Thyroid gland (tissue), 4 donors: Measurements from ENCODE around the gene SLC9B1. TPM values are rescaled to one million over a fixed set of nuclear protein-coding genes. Genes with fewer than 3 reads are reported as not detected.

Source experiments
- DNase-seq, 2 donors: peaks; one replicate each; pipeline ENCODE4 v3.0.0-alpha.2; 2019
- H3K27ac ChIP-seq, 3 donors: fragments of 200-600 bp; sonication (generic); 1 replicate in 2 of 3; 2 replicates in 1 of 3; pipeline ENCODE4 v1.5.1; 2016 to 2019; ENCODE audit warnings: mild to moderate bottlenecking in 1 of 3, moderate library complexity in 1 of 3
- H3K27me3 ChIP-seq: fragments of 200-600 bp; sonication (generic); one replicate; pipeline ENCODE4 v1.5.1; 2019
- H3K36me3 ChIP-seq, 2 donors: fragments of 200-600 bp; sonication (generic); one replicate each; pipeline ENCODE4 v1.5.1; 2016 to 2019
- H3K4me1 ChIP-seq, 2 donors: fragments of 200-600 bp; sonication (generic); one replicate each; pipeline ENCODE4 v1.5.1; 2017 to 2019
- H3K4me3 ChIP-seq, 3 donors: fragments of 200-600 bp; sonication (generic); replicated peaks in 1 of 3; 1 replicate in 2 of 3; 2 replicates in 1 of 3; pipeline ENCODE4 v1.5.1; 2016; ENCODE audit warnings: mild to moderate bottlenecking in 1 of 3
- H3K9me3 ChIP-seq: fragments of 200-600 bp; sonication (generic); one replicate; pipeline ENCODE4 v1.5.1; 2017
- POLR2A ChIP-seq, 2 donors: fragments of 450-650 bp; IDR thresholded peaks; one replicate each; pipeline ENCODE4 v1.6.1; 2017; ENCODE audit warnings: antibody characterized with exemption in 2 of 2, mild to moderate bottlenecking in 2 of 2, moderate library complexity in 1 of 2
- WGBS, 2 donors: methylation state at CpG; one replicate each; pipeline ENCODE4 v1.1.5; 2017; 5-methylcytosine and 5-hydroxymethylcytosine counted together
- intact Hi-C: fragments of 100-400 bp; cut with DNase I; formaldehyde crosslinking; loops from one replicate; pipeline ENCODE4 v1.15.1; 2023
- total RNA-seq, 4 donors: library from RNA; depleted of rRNA; stranded (reverse); fragments of >200 nt; gene quantifications; one replicate each; pipeline ENCODE4 v1.2.3, GENCODE V29; 2016
- TF ChIP-seq, protein P1 (sequence below), 6 experiments: fragments of 200-600 bp in 3 of 6; fragments of 450-650 bp in 3 of 6; sonication (generic) in 3 of 6; IDR thresholded peaks; one replicate each; pipeline ENCODE4 v1.5.1; 2016 to 2019; ENCODE audit warnings: antibody characterized with exemption in 6 of 6, mild to moderate bottlenecking in 2 of 6, inconsistent platforms in 1 of 6, moderate library complexity in 1 of 6

Gene SLC9B1
- total RNA-seq, 4 donors from 2014 or later, result 0.45 to 1.2 (median 0.79) TPM

DNA sequence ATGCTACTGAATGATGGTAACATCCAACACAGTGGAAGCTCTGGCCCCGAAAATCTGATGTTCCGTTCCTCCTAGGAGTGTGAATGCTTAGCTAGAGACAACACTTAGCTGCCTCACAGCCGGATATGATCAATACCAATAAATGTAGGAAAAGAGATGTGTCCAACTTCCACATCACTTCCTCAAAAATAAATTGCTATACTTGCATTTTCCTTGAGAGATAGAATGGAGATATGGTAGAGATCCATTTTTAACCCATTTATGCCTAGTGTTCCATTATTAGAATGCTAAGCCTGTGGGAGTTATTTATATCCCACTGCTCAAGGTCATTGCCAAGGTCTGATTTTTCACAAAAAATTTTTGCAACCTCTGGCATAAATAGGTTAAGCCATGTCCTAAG lies 5.5 kb upstream of the SLC9B1 start:
- TF ChIP-seq, protein P1, sequence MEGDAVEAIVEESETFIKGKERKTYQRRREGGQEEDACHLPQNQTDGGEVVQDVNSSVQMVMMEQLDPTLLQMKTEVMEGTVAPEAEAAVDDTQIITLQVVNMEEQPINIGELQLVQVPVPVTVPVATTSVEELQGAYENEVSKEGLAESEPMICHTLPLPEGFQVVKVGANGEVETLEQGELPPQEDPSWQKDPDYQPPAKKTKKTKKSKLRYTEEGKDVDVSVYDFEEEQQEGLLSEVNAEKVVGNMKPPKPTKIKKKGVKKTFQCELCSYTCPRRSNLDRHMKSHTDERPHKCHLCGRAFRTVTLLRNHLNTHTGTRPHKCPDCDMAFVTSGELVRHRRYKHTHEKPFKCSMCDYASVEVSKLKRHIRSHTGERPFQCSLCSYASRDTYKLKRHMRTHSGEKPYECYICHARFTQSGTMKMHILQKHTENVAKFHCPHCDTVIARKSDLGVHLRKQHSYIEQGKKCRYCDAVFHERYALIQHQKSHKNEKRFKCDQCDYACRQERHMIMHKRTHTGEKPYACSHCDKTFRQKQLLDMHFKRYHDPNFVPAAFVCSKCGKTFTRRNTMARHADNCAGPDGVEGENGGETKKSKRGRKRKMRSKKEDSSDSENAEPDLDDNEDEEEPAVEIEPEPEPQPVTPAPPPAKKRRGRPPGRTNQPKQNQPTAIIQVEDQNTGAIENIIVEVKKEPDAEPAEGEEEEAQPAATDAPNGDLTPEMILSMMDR (IDR thresholded peaks at IDR 0.05), result no peak
- no peak for TF ChIP-seq POLR2A (IDR thresholded peaks at IDR 0.05)
- no peaks in the 10 kb centered on the region for H3K27me3 ChIP-seq
- WGBS, 2 donors, result 90 to 97% methylated on average over 3 of the region's 3 CpGs
- no peaks in the 10 kb centered on the region for H3K36me3 ChIP-seq
- intact Hi-C loops, result no loop called here
- DNase-seq, result no peak
- H3K27ac ChIP-seq, result no peak overlapping the region
- no peaks in the 10 kb centered on the region for H3K4me1 ChIP-seq
- no peaks in the 10 kb centered on the region for H3K9me3 ChIP-seq
- no peak overlapping the region for H3K4me3 ChIP-seq

DNA sequence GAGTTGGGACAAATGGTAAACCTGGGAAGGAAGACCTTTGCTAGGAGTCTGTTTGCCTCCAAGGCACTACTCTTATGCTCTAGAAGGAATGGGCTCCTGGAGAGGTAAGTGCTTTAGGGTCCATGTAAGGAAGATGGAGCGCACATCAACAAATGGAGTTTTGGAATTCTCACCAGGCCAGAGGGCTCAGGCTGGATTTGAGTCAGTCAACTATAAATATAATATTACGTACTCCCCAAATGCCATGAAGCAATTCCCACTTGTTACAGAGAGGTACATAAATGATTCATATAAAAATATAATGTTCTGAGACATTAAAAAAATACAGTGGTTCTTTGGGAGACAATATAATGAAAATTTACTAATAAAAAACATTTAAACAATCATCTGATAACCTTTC lies 1.6 kb upstream of the SLC9B1 start:
- no peak overlapping the region for H3K27ac ChIP-seq
- intact Hi-C loops, result no loop called here

DNA sequence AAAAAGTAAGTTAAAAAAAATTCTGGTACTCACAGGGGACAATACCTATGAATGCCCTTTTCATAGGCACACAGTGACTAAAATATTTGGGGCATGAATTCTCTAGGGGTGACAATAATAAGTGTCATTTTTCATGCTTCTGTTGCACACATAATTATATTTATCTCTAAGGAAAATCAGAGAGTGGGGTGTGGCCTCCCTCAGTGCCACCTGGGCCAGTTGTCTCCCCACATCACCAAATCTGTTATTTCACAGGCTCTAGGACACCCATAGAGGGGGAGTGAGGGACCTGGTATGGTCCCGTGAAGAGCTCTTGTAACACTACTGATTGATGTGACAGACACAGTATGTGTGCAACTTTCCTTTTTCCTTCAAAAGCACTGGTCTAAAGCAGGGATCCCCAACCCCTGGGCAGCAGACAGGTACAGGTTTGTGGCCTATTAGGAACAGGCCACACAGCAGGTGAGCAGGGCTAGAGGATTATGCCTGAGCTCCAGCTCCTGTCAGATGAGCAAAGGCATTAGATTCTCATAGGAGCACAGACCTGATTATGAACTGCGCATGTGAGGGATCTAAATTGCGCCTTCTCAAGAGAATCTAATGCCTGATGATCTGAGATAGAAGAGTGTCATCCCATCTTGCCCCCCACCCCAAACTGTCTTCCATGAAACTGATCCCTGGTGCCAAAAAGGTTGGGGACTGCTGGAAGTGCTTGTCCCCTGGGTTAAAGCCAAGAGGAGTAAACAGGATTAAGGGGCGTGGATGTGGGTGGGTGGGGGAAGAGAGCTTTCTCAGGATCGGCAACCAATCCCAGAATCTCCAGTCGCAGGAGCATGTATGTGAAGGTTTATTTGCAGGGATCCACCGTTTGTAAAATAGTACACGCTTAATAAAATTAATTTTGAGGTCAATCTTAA lies 856 bp downstream of the SLC9B1 start:
- Histone ChIP-seq H3K4me1 (peaks cover 5 to 6% of the 10 kb centered on the region in 2 donors), H3K27me3 (no peaks in the 10 kb centered on the region), H3K27ac (peak overlapping the region; percentile 80 to 85 (median 83)), H3K9me3 (no peaks in the 10 kb centered on the region), H3K4me3 (peak overlapping the region in 2 of 3 donors; percentile 15 to 18), H3K36me3 (no peaks in the 10 kb centered on the region)
- DNase-seq, result peak; percentile 8 to 12
- 58 to 61% methylated on average over 8 of the region's 8 CpGs for WGBS, 2 donors
- intact Hi-C loops, result no loop called here
- TF ChIP-seq, protein P1 (IDR thresholded peaks at IDR 0.05), result no peak
- no peak for TF ChIP-seq POLR2A (IDR thresholded peaks at IDR 0.05)

More for the DNA sequence above, 1.6 kb upstream of the SLC9B1 start:
- DNase-seq, result no peak
- Histone ChIP-seq H3K4me3 (no peak overlapping the region), H3K27me3 (no peaks in the 10 kb centered on the region), H3K4me1 (peaks cover 5 to 6% of the 10 kb centered on the region in 2 donors), H3K36me3 (no peaks in the 10 kb centered on the region), H3K9me3 (no peaks in the 10 kb centered on the region)
- 99 to 100% methylated on average over 2 of the region's 2 CpGs for WGBS, 2 donors
- no peak for TF ChIP-seq POLR2A (IDR thresholded peaks at IDR 0.05)
- TF ChIP-seq, protein P1 (IDR thresholded peaks at IDR 0.05), result no peak

DNA sequence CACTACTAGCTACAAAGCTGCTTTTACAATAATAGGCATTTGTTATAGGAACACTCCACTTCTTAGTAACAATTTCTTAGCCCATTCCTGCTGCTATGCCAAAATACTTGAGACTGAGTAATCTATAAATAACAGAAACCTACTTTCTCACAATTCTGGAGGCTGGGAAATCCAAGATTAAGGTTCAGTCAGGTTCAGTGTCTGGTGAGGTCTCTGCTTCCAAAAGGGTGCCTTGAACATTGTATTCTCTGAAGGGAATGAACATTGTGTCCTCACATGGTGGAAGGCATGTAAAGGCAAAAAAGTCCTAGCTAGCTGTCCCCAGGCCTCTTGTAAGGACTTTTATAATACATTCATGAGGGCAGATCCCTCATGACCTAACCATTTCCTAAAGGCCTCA lies 7.0 kb downstream of the SLC9B1 start:
- DNase-seq, result no peak
- Histone ChIP-seq H3K36me3 (no peaks in the 10 kb centered on the region), H3K27me3 (no peaks in the 10 kb centered on the region), H3K4me3 (no peak overlapping the region), H3K27ac (peak overlapping the region; percentile 35 to 90 (median 81)), H3K4me1 (peaks cover 15 to 26% of the 10 kb centered on the region in 2 donors), H3K9me3 (no peaks in the 10 kb centered on the region)
- intact Hi-C loops, result no loop called here
- TF ChIP-seq POLR2A (IDR thresholded peaks at IDR 0.05), result no peak
- TF ChIP-seq, protein P1 (IDR thresholded peaks at IDR 0.05), result no peak

DNA sequence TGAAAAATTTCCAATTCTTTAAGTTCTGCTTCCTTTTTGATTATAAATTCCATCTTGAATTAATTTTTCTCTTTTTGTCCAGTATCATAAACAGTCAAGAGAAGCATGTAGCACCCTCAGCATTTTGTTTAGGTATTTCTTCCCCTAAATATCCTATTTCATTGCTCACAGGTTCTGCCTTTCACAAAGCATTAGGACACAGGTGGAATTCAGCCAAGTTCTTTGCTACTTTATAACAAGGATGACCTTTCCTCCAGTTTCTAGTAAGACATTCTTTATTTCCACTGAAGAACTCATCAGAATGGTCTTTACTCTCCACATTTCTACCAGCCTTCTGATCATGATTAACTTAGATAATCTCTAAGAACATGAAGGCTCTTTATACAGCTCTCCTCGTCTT lies 7.4 kb downstream of the SLC9B1 start:
- WGBS, 2 donors, result 36 to 48% methylated on average over 1 of the region's 1 CpG
- TF ChIP-seq, protein P1 (IDR thresholded peaks at IDR 0.05), result no peak
- Histone ChIP-seq H3K4me3 (no peak overlapping the region), H3K9me3 (no peaks in the 10 kb centered on the region), H3K27ac (peak overlapping the region; percentile 35 to 90 (median 81)), H3K4me1 (peaks cover 15 to 26% of the 10 kb centered on the region in 2 donors), H3K36me3 (no peaks in the 10 kb centered on the region), H3K27me3 (no peaks in the 10 kb centered on the region)
- no peak for DNase-seq
- intact Hi-C loops, result no loop called here
